Rectal smooth muscle tissue (tissue), 1 donor: ENCODE measurements around the gene SCLY.
"Not testable (repeated sequence)": the region's sequence is repeated elsewhere in the genome, so short reads cannot be mapped to it uniquely, and the experiment has no call there.

ENCODE experiments used
- H3K27ac ChIP-seq: one replicate; pipeline ENCODE4 v1.7.0; 2013; ENCODE audit warnings: low read depth, low read length, inconsistent platforms
- H3K27me3 ChIP-seq: one replicate; pipeline ENCODE4 v1.7.0; 2013; ENCODE audit warnings: low read length; ENCODE audit not compliant: control insufficient read depth, insufficient read depth
- H3K36me3 ChIP-seq: one replicate; pipeline ENCODE4 v1.7.0; 2013; ENCODE audit warnings: low read length; ENCODE audit not compliant: control insufficient read depth, insufficient read depth
- H3K4me1 ChIP-seq: one replicate; pipeline ENCODE4 v1.7.0; 2013; ENCODE audit warnings: low read length; ENCODE audit not compliant: control insufficient read depth, insufficient read depth
- H3K4me3 ChIP-seq: one replicate; pipeline ENCODE4 v1.7.0; 2013; ENCODE audit warnings: low read length
- H3K9ac ChIP-seq: one replicate; pipeline ENCODE4 v1.7.0; 2013; ENCODE audit warnings: low read length

SCLY gene

DNA sequence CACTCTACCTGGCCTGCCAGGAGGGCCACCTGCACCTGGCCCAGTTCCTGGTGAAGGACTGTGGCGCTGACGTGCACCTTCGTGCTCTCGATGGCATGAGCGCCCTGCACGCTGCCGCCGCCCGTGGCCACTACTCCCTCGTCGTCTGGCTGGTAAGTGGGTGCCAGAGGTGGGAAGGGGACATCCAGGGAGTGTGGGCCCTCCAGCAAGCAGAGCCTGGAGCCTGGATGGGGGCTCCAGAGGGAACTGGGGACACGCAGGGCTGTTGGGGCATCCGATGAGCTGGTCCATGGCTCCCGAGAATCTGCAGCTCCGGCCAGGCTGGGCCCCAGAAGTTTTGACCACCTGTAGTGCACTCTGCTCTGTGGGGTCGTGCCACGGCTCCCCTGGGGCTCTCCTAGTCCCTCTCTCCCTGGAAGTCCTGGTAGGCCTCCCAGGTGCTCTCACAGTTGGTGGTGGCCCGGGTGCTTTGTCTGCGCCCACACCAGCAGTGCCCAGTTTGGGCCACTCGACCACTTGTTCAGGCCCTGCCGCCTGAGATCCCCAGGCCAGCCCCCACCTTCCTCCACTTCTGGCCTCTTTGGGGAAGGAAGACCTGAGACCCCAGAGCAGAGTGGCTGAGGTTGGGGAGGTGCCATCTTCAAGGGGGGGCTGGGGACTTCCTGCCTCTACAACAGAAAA lies 44.0 kb downstream of the SCLY start:
- Histone ChIP-seq H3K4me1 (no peaks in the 10 kb centered on the region), H3K27ac (no peak overlapping the region), H3K36me3 (no peaks in the 10 kb centered on the region), H3K27me3 (no peaks in the 10 kb centered on the region), H3K9ac (no peak overlapping the region), H3K4me3 (no peak overlapping the region)

DNA sequence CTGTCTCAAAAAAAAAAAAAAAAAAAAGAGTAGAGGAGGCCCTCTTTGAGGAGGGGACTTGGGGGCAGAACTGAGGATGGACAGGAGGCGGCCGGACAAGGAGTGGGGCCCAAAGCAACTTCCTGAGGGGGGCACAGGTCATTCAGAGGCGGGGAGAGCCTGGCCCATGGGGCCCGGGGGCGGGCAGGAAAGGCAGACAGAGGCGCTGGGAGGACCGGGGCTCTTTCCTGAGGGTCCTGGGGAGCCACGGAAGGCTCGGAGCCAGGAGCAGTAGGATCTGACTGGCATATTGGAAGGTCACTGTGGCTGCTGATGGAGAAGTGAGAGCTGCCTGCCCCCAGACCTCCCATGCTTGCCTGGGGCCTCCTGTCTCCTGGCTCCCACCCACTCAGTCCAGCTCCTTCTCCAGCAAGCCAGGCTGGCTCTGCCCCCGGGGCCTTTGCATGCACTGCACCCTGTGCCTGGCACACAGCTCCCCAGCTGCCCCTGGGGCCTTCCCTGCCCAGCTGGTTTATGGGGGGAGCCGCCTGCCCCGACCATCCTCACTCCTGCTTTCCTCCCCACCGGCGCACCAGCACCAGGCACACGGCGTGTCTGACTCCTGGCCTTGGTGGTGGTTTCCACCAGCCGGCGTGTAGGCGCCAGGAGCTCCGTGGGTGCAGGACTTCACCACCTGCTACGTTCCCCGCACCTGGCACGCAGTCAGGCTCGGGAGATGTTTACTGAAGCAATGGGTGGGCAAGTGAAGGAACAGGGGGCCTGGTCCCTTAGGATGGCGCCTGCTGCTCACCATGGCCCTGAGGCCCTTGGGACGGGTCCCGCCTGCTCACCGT lies 44.9 kb downstream of the SCLY start:
- Histone ChIP-seq H3K4me3 (no peak overlapping the region), H3K9ac (no peak overlapping the region), H3K27me3 (no peaks in the 10 kb centered on the region), H3K4me1 (no peaks in the 10 kb centered on the region), H3K36me3 (no peaks in the 10 kb centered on the region), H3K27ac (no peak overlapping the region)

- Histone ChIP-seq H3K9ac (no peak overlapping the region), H3K27me3 (no peaks in the 10 kb centered on the region), H3K4me3 (no peak overlapping the region), H3K4me1 (no peaks in the 10 kb centered on the region), H3K36me3 (no peaks in the 10 kb centered on the region), H3K27ac (no peak overlapping the region)
These were observed 45.5 kb downstream of the SCLY start for GRCh38 chr2:238106339-238106697.

- H3K4me3 ChIP-seq = peak overlapping the region; percentile 33
- no peak overlapping the region for H3K9ac ChIP-seq
- H3K27ac ChIP-seq = no peak overlapping the region
- no peaks in the 10 kb centered on the region for H3K36me3 ChIP-seq
- H3K27me3 ChIP-seq = no peaks in the 10 kb centered on the region
- H3K4me1 ChIP-seq = no peaks in the 10 kb centered on the region
These were observed 46.1 kb downstream of the SCLY start for GRCh38 chr2:238106698-238107524.

DNA sequence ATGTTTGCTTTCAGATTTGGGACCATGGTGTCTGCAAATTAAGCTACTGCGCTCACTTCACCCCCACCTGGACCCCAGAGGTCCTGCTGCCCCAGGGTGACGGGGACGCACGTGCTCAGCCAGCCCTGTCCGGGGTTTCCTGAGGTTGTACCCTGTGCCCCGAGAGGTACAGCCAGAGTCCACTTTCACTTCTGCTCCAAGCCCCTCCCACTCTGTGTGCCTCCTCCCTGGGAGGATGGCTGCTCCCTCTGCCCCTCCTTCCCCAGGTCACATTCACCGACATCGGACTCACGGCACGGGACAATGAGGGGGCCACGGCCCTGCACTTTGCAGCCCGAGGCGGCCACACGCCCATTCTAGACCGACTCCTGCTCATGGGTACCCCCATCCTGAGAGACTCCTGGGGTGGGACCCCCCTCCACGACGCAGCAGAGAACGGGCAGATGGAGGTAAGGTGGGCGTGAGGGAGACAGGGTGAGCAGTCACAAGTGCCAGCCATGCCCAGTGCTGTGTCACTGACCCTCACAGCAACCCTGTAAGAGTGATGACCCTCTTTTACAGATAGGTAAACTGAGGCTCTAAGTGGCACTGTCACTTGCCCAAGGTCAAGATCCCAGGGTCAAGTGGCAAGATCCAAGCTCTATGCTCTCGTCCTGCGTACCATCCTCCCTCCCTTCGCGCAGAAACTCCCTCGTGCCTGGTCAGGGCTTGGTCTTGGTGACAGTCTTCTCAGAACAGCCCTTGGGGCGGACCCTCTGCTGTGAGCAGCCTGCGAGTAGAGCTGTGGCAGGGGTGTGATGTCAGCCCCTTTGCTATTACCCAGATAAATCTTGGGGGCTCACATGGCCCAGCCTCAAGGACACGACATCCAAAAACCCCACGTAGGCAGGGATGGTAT lies 47.0 kb downstream of the SCLY start:
- H3K4me3 ChIP-seq = peak overlapping the region; percentile 33
- H3K27ac ChIP-seq = no peak overlapping the region
- H3K9ac ChIP-seq = no peak overlapping the region
- H3K27me3 ChIP-seq = no peaks in the 10 kb centered on the region
- no peaks in the 10 kb centered on the region for H3K36me3 ChIP-seq
- no peaks in the 10 kb centered on the region for H3K4me1 ChIP-seq

DNA sequence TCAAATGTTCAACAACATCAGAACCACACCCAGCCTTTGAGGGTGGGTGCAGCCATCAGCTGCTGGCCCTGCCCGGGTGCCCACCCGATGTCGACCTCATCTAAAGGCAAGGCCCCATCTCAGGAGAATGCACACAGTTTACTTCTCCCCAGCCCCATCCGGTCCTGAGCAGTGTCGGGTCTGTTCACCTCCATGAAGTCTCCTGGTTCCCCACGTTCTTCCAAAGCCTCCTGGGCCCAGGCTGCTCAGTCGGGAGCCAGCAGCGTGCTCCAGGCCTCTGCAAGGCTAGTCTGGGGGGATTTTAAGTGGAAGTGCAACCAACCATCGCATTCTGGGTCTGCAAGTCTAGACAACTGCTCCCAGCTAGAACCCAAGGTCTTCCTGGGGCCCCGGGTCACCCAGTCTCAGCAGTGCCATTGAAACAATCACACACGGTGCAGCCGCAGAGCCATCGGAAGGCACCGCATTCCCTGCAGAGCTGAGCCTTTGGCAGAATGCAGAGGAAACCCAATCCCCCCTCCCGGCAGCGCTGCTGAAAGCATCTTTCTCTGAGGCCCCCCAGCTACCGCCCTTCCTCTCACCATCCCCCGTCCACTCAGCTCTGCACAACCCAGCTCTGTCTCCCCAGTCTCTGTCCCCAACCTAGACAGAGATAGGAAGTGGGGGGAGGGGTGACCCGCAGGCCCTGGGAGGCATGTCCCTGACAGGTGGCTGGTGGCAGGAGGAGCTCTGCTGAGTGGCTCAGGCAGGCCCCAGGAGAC lies 47.8 kb downstream of the SCLY start:
- no peak overlapping the region for H3K9ac ChIP-seq
- H3K36me3 ChIP-seq = no peaks in the 10 kb centered on the region
- H3K27me3 ChIP-seq = no peaks in the 10 kb centered on the region
- no peak overlapping the region for H3K27ac ChIP-seq
- no peaks in the 10 kb centered on the region for H3K4me1 ChIP-seq
- no peak overlapping the region for H3K4me3 ChIP-seq

DNA sequence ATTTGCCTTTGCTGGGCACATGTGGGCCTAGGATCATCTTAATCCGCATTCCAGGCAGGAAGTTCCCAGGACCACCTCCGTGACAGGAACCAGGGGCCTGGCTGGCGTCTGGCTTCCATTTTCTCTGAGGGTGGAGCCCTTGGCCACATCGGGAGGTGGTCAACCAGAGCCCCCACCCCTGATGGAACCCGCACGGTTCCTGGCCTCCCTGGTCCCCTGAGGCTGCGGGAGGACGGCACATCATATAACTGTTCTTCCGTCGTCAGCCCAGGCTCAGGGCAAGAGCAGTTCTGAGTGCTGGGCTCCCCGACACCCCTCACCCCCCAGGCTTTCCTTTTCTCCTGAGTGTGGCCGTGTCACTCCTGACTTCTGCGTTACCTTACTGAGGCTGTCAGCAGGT lies 52.8 kb downstream of the SCLY start:
- no peak overlapping the region for H3K4me3 ChIP-seq
- H3K36me3 ChIP-seq = no peaks in the 10 kb centered on the region
- no peak overlapping the region for H3K9ac ChIP-seq
- no peaks in the 10 kb centered on the region for H3K27me3 ChIP-seq
- H3K27ac ChIP-seq = no peak overlapping the region
- no peaks in the 10 kb centered on the region for H3K4me1 ChIP-seq

- H3K4me3 ChIP-seq = no peak overlapping the region
- H3K9ac ChIP-seq = no peak overlapping the region
- H3K27ac ChIP-seq = no peak overlapping the region
- H3K36me3 ChIP-seq = no peaks in the 10 kb centered on the region
- no peaks in the 10 kb centered on the region for H3K4me1 ChIP-seq
- no peaks in the 10 kb centered on the region for H3K27me3 ChIP-seq
These were observed 53.6 kb downstream of the SCLY start for GRCh38 chr2:238114331-238114841.

GRCh38 chr2:238114851-238115660 lies 54.3 kb downstream of the SCLY start:
- H3K36me3 ChIP-seq = no peaks in the 10 kb centered on the region
- H3K4me1 ChIP-seq = no peaks in the 10 kb centered on the region
- no peak overlapping the region for H3K27ac ChIP-seq
- H3K27me3 ChIP-seq = no peaks in the 10 kb centered on the region
- H3K4me3 ChIP-seq = no peak overlapping the region
- no peak overlapping the region for H3K9ac ChIP-seq

DNA sequence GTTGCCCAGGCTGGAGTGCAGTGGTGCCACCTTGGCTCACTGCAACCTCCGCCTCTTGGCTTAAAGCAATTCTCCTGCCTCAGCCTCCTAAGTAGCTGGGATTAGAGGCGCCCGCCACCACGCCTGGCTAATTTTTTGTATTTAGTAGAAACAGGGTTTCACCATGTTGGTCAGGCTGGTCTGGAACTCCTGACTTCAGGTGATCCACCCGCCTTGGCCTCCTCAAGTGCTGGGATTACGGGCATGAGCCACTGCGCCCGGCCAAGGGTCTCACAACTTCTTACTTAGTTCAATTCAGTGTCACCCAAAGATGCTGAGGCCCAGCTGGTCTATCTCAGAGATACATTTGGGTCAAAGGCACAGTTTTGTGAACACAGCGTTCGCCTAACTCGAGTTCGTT lies 54.9 kb downstream of the SCLY start:
- H3K27ac ChIP-seq, H3K27me3 ChIP-seq, H3K4me3 ChIP-seq, H3K9ac ChIP-seq, H3K36me3 ChIP-seq, H3K4me1 ChIP-seq: not testable (repeated sequence)
